HepG2 (cell line): ENCODE data around the gene INO80B. TPM values are rescaled to one million over a fixed set of nuclear protein-coding genes. Genes with fewer than 3 reads are reported as not detected.

ENCODE experiments used
- ARID2 ChIP-seq: sonication (generic); formaldehyde crosslinking; IDR thresholded peaks from 2 replicates; pipeline ENCODE4 v1.8.1; 2022; ENCODE audit warnings: mild to moderate bottlenecking, missing genetic modification reagents, borderline replicate concordance
- ATF5 ChIP-seq: sonication (generic); formaldehyde crosslinking; IDR thresholded peaks from 2 replicates; pipeline ENCODE4 v1.4.0; 2020; ENCODE audit warnings: mild to moderate bottlenecking, low read depth, missing genetic modification reagents
- MZF1 ChIP-seq: sonication (generic); formaldehyde crosslinking; IDR thresholded peaks from 2 replicates; pipeline ENCODE4 v1.8.1; 2023; ENCODE audit warnings: mild to moderate bottlenecking, missing genetic modification reagents, borderline replicate concordance
- SUZ12 ChIP-seq: fragments of 150-350 bp; IDR thresholded peaks from 2 replicates; pipeline ENCODE4 v1.6.1; 2014; ENCODE audit warnings: low read depth, low read length
- TBX3 ChIP-seq: fragments of 450-650 bp; IDR thresholded peaks from 2 replicates; pipeline ENCODE4 v1.6.1; 2017; ENCODE audit warnings: antibody characterized with exemption, mild to moderate bottlenecking, inconsistent platforms, borderline replicate concordance
- TEAD3 ChIP-seq: optimal IDR thresholded peaks from 2 replicates; pipeline ENCODE3; 2016; ENCODE audit warnings: borderline replicate concordance
- TFDP1 ChIP-seq: IDR thresholded peaks from 2 replicates; pipeline ENCODE4 v1.6.1; 2016; ENCODE audit warnings: missing compliant biosample characterization, missing genetic modification reagents, borderline replicate concordance
- THYN1 ChIP-seq: sonication (generic); formaldehyde crosslinking; IDR thresholded peaks from 2 replicates; pipeline ENCODE4 v1.8.1; 2023; ENCODE audit warnings: low read depth, mild to moderate bottlenecking, moderate library complexity, missing genetic modification reagents, borderline replicate concordance
- U2AF2 ChIP-seq: fragments of 200-400 bp; formaldehyde crosslinking; IDR thresholded peaks from 2 replicates; pipeline ENCODE4 v1.6.1; 2017; ENCODE audit warnings: low read depth, mild to moderate bottlenecking, low read length
- ZBTB38 ChIP-seq: sonication (generic); formaldehyde crosslinking; IDR thresholded peaks from 2 replicates; pipeline ENCODE4 v1.5.1; 2020; ENCODE audit warnings: mild to moderate bottlenecking, missing genetic modification reagents
- ZKSCAN8 ChIP-seq: IDR thresholded peaks from 2 replicates; pipeline ENCODE4 v1.6.1; 2016; ENCODE audit warnings: borderline replicate concordance, missing genetic modification reagents, missing compliant biosample characterization
- ZMAT5 ChIP-seq: sonication (generic); formaldehyde crosslinking; IDR thresholded peaks from 2 replicates; pipeline ENCODE4 v1.5.0; 2020; ENCODE audit warnings: mild to moderate bottlenecking, low read depth, missing genetic modification reagents, borderline replicate concordance
- polyA plus RNA-seq, 8 experiments: library from polyadenylated mRNA; depleted of rRNA in 3 of 8; stranded (reverse) in 7 of 8; unstranded in 1 of 8; fragments of >200 nt; fragmentation: Illumina TruSeq in 4 of 8; extraction: Trizol in 4 of 8; gene quantifications; 2 replicates each; pipeline versions ENCODE4 v1.2.1 to v1.2.3, GENCODE V29; 2011 to 2016; ENCODE audit warnings: low read depth in 4 of 8, missing spikeins in 1 of 8, mixed read lengths in 1 of 8; ENCODE audit not compliant: insufficient read depth in 1 of 8
- total RNA-seq, 5 experiments: library from RNA; depleted of rRNA; stranded (reverse); fragments of >200 nt; fragmentation: Illumina TruSeq; extraction: Trizol; gene quantifications; 2 replicates each; pipeline ENCODE4 v1.2.3, GENCODE V29; 2016; ENCODE audit warnings: low read depth in 1 of 5
- TF ChIP-seq, protein P1 (sequence below): IDR thresholded peaks from 2 replicates; pipeline ENCODE4 v1.6.1; 2016
- TF ChIP-seq, protein P2 (sequence below): sonication (generic); formaldehyde crosslinking; IDR thresholded peaks from 2 replicates; pipeline ENCODE4 v1.8.0; 2022; ENCODE audit warnings: mild to moderate bottlenecking, missing genetic modification reagents, moderate library complexity
- TF ChIP-seq, protein P3 (sequence below): sonication (generic); formaldehyde crosslinking; IDR thresholded peaks from 2 replicates; pipeline ENCODE4 v1.8.1; 2023; ENCODE audit warnings: mild to moderate bottlenecking, missing genetic modification reagents
- TF ChIP-seq, protein P4 (sequence below): sonication (generic); formaldehyde crosslinking; IDR thresholded peaks from 2 replicates; pipeline ENCODE4 v1.4.0; 2020; ENCODE audit warnings: missing genetic modification reagents, borderline replicate concordance
- TF ChIP-seq, protein P5 (sequence below), 2 experiments: IDR thresholded peaks; 2 replicates each; pipeline ENCODE4 v1.6.1; 2011 to 2012; ENCODE audit warnings: low read length in 2 of 2, borderline replicate concordance in 1 of 2, low read depth in 1 of 2, mild to moderate bottlenecking in 1 of 2, moderate library complexity in 1 of 2

INO80B gene
- total and polyA plus RNA-seq, 2 of the 13 experiments (the other 11 are each of a cell fraction or from before 2014, with no cell fraction given), result 6.2 to 14.5 TPM

- TF ChIP-seq, protein P1, sequence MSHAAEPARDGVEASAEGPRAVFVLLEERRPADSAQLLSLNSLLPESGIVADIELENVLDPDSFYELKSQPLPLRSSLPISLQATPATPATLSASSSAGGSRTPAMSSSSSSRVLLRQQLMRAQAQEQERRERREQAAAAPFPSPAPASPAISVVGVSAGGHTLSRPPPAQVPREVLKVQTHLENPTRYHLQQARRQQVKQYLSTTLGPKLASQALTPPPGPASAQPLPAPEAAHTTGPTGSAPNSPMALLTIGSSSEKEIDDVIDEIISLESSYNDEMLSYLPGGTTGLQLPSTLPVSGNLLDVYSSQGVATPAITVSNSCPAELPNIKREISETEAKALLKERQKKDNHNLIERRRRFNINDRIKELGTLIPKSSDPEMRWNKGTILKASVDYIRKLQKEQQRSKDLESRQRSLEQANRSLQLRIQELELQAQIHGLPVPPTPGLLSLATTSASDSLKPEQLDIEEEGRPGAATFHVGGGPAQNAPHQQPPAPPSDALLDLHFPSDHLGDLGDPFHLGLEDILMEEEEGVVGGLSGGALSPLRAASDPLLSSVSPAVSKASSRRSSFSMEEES (CRISPR knock-in tag), result no peak
- TF ChIP-seq ZKSCAN8 (CRISPR knock-in tag) (no peak), ZBTB38 (CRISPR knock-in tag) (peak; percentile 43; the same call in 1 of the 2 replicates), ZMAT5 (CRISPR knock-in tag) (no peak), TBX3 (no peak), U2AF2 (no peak), THYN1 (CRISPR knock-in tag) (no peak), TEAD3 (CRISPR knock-in tag) (peak; percentile 71), ATF5 (CRISPR knock-in tag) (no peak), MZF1 (CRISPR knock-in tag) (no peak), ARID2 (CRISPR knock-in tag) (no peak), TFDP1 (no peak), SUZ12 (no peak)
- TF ChIP-seq, protein P2, sequence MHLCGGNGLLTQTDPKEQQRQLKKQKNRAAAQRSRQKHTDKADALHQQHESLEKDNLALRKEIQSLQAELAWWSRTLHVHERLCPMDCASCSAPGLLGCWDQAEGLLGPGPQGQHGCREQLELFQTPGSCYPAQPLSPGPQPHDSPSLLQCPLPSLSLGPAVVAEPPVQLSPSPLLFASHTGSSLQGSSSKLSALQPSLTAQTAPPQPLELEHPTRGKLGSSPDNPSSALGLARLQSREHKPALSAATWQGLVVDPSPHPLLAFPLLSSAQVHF (CRISPR knock-in tag), result 0 out of 2 replicates have a peak, but pooled peaks have one; percentile 75
- TF ChIP-seq, protein P3, sequence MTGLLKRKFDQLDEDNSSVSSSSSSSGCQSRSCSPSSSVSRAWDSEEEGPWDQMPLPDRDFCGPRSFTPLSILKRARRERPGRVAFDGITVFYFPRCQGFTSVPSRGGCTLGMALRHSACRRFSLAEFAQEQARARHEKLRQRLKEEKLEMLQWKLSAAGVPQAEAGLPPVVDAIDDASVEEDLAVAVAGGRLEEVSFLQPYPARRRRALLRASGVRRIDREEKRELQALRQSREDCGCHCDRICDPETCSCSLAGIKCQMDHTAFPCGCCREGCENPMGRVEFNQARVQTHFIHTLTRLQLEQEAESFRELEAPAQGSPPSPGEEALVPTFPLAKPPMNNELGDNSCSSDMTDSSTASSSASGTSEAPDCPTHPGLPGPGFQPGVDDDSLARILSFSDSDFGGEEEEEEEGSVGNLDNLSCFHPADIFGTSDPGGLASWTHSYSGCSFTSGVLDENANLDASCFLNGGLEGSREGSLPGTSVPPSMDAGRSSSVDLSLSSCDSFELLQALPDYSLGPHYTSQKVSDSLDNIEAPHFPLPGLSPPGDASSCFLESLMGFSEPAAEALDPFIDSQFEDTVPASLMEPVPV, result no peak
- TF ChIP-seq, protein P4, sequence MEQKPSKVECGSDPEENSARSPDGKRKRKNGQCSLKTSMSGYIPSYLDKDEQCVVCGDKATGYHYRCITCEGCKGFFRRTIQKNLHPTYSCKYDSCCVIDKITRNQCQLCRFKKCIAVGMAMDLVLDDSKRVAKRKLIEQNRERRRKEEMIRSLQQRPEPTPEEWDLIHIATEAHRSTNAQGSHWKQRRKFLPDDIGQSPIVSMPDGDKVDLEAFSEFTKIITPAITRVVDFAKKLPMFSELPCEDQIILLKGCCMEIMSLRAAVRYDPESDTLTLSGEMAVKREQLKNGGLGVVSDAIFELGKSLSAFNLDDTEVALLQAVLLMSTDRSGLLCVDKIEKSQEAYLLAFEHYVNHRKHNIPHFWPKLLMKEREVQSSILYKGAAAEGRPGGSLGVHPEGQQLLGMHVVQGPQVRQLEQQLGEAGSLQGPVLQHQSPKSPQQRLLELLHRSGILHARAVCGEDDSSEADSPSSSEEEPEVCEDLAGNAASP (CRISPR knock-in tag), result peak; percentile 51; the same call in 1 of the 2 replicates
- TF ChIP-seq, protein P5, sequence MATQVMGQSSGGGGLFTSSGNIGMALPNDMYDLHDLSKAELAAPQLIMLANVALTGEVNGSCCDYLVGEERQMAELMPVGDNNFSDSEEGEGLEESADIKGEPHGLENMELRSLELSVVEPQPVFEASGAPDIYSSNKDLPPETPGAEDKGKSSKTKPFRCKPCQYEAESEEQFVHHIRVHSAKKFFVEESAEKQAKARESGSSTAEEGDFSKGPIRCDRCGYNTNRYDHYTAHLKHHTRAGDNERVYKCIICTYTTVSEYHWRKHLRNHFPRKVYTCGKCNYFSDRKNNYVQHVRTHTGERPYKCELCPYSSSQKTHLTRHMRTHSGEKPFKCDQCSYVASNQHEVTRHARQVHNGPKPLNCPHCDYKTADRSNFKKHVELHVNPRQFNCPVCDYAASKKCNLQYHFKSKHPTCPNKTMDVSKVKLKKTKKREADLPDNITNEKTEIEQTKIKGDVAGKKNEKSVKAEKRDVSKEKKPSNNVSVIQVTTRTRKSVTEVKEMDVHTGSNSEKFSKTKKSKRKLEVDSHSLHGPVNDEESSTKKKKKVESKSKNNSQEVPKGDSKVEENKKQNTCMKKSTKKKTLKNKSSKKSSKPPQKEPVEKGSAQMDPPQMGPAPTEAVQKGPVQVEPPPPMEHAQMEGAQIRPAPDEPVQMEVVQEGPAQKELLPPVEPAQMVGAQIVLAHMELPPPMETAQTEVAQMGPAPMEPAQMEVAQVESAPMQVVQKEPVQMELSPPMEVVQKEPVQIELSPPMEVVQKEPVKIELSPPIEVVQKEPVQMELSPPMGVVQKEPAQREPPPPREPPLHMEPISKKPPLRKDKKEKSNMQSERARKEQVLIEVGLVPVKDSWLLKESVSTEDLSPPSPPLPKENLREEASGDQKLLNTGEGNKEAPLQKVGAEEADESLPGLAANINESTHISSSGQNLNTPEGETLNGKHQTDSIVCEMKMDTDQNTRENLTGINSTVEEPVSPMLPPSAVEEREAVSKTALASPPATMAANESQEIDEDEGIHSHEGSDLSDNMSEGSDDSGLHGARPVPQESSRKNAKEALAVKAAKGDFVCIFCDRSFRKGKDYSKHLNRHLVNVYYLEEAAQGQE (IDR thresholded peaks at IDR 0.05; ENCODE audit: borderline replicate concordance in 1 of 2, low read depth in 1 of 2, low read length in 2 of 2), result no peak
These were observed 29.4 kb upstream of the INO80B start (continued) for GRCh38 chr2:74425523-74425922.
